HG02885 (cell line): ENCODE results near the gene MYZAP.

Experiments
- ATAC-seq: cut with Tn5 transposase; IDR thresholded peaks from one replicate; pipeline ENCODE4 v1.9.1; 2021; ENCODE audit warnings: mild to moderate bottlenecking; ENCODE audit not compliant: unreplicated experiment, poor library complexity

MYZAP gene

GRCh38 chr15:57654153-57654852, 62.6 kb downstream of the MYZAP start:
- no peak for ATAC-seq

GRCh38 chr15:57655053-57655452, 63.3 kb downstream of the MYZAP start:
- ATAC-seq = no peak

GRCh38 chr15:57655809-57656208, 64.1 kb downstream of the MYZAP start:
- no peak for ATAC-seq

GRCh38 chr15:57656434-57656833, 64.7 kb downstream of the MYZAP start:
- no peak for ATAC-seq

GRCh38 chr15:57657619-57658018, 65.9 kb downstream of the MYZAP start:
- ATAC-seq = no peak

GRCh38 chr15:57662091-57662744, 70.5 kb downstream of the MYZAP start:
- ATAC-seq = no peak

GRCh38 chr15:57662802-57663201, 71.1 kb downstream of the MYZAP start:
- no peak for ATAC-seq

- no peak for ATAC-seq
These were observed 71.6 kb downstream of the MYZAP start for GRCh38 chr15:57663262-57663661.

GRCh38 chr15:57665194-57665593, 73.5 kb downstream of the MYZAP start:
- no peak for ATAC-seq

GRCh38 chr15:57665939-57666338, 74.2 kb downstream of the MYZAP start:
- ATAC-seq = no peak

GRCh38 chr15:57667171-57667849, 75.6 kb downstream of the MYZAP start:
- no peak for ATAC-seq

GRCh38 chr15:57668016-57668415, 76.3 kb downstream of the MYZAP start:
- no peak for ATAC-seq

- ATAC-seq = no peak
These were observed 79.9 kb downstream of the MYZAP start for GRCh38 chr15:57671636-57672035.

- ATAC-seq = no peak
These were observed 83.9 kb downstream of the MYZAP start for GRCh38 chr15:57675481-57676181.

- no peak for ATAC-seq
These were observed 84.9 kb downstream of the MYZAP start for GRCh38 chr15:57676585-57676984.

GRCh38 chr15:57677204-57677603, 85.5 kb downstream of the MYZAP start:
- ATAC-seq = no peak

- ATAC-seq = no peak
These were observed 88.3 kb downstream of the MYZAP start for GRCh38 chr15:57680021-57680420.

- no peak for ATAC-seq
These were observed 89.3 kb downstream of the MYZAP start for GRCh38 chr15:57681011-57681410.

- ATAC-seq = no peak
These were observed 91.8 kb downstream of the MYZAP start for GRCh38 chr15:57683481-57683880.

- no peak for ATAC-seq
These were observed 92.9 kb downstream of the MYZAP start for GRCh38 chr15:57684491-57685151.
